KMS-11 (cell line): ENCODE measurements around the gene KSR2.

Source experiments
- H2AFZ ChIP-seq: fragments of 200-600 bp; sonication (generic); 2 replicates; pipeline ENCODE4 v1.6.1; 2016; ENCODE audit warnings: antibody characterized with exemption, mixed run types, low read depth
- H3K27ac ChIP-seq: fragments of 200-600 bp; sonication (generic); 2 replicates; pipeline ENCODE4 v1.6.1; 2016; ENCODE audit warnings: mild to moderate bottlenecking, mixed run types
- H3K27me3 ChIP-seq: fragments of 200-600 bp; sonication (generic); 2 replicates; pipeline ENCODE4 v1.6.1; 2017; ENCODE audit warnings: mild to moderate bottlenecking, low read depth, mixed run types, moderate library complexity; ENCODE audit not compliant: insufficient read depth
- H3K36me3 ChIP-seq: fragments of 200-600 bp; sonication (generic); 2 replicates; pipeline ENCODE4 v1.6.1; 2017; ENCODE audit warnings: mild to moderate bottlenecking, mixed run types; ENCODE audit not compliant: insufficient read depth
- H3K4me1 ChIP-seq: fragments of 200-600 bp; sonication (generic); 2 replicates; pipeline ENCODE4 v1.6.1; 2016; ENCODE audit warnings: mild to moderate bottlenecking, low read depth, mixed run types; ENCODE audit not compliant: poor library complexity, severe bottlenecking
- H3K4me2 ChIP-seq: fragments of 200-600 bp; sonication (generic); 2 replicates; pipeline ENCODE4 v1.7.0; 2016; ENCODE audit warnings: mild to moderate bottlenecking, mixed run types
- H3K4me3 ChIP-seq: fragments of 200-600 bp; sonication (generic); IDR thresholded peaks from 2 replicates; pipeline ENCODE4 v1.6.1; 2017; ENCODE audit warnings: low read depth, low read length, mixed read lengths; ENCODE audit not compliant: insufficient read depth
- H3K79me2 ChIP-seq: fragments of 200-600 bp; sonication (generic); 2 replicates; pipeline ENCODE4 v1.6.1; 2016; ENCODE audit warnings: low read depth, mixed run types; ENCODE audit not compliant: insufficient read depth
- H3K9ac ChIP-seq: fragments of 200-600 bp; sonication (generic); 2 replicates; pipeline ENCODE4 v1.6.1; 2016; ENCODE audit warnings: mild to moderate bottlenecking, mixed run types
- H4K20me1 ChIP-seq: fragments of 200-600 bp; sonication (generic); 2 replicates; pipeline ENCODE4 v1.6.1; 2016; ENCODE audit warnings: mild to moderate bottlenecking, mixed run types; ENCODE audit not compliant: insufficient read depth
- TF ChIP-seq, protein P1 (sequence below): fragments of 200-600 bp; sonication (generic); conservative IDR thresholded peaks from 2 replicates; pipeline ENCODE4 v1.6.1; 2017; ENCODE audit warnings: low read depth, mild to moderate bottlenecking, antibody characterized with exemption, low read length, moderate library complexity, mixed read lengths

Gene KSR2

DNA sequence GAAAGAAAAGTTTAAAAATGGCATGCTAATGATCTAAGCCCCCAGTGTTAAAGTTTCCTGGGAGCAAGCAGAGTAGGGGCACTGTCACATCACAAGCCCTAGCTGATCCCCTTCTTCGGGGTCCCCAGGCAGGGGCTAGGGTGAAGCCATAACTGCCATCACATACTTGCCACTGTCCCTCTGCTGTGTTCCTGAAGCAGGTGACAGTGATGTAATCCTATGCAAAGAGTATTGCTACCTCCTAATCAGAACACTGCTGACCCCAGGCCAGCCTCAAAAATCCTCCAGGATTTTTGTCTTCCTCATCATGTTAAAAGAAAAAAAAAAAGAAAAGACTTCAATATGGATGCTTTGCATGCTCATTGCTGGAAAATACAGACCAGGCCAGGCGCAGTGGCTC, 46.5 kb upstream of the KSR2 start:
- Histone ChIP-seq H3K79me2 (peaks cover 15% of the 10 kb centered on the region), H3K36me3 (no peaks in the 10 kb centered on the region), H3K4me2 (no peak overlapping the region), H2AFZ (no peak overlapping the region), H3K27me3 (no peaks in the 10 kb centered on the region), H3K27ac (no peak overlapping the region), H3K9ac (no peak overlapping the region), H3K4me1 (peaks cover 17% of the 10 kb centered on the region), H3K4me3 (no peak overlapping the region), H4K20me1 (no peaks in the 10 kb centered on the region)
- TF ChIP-seq, protein P1, sequence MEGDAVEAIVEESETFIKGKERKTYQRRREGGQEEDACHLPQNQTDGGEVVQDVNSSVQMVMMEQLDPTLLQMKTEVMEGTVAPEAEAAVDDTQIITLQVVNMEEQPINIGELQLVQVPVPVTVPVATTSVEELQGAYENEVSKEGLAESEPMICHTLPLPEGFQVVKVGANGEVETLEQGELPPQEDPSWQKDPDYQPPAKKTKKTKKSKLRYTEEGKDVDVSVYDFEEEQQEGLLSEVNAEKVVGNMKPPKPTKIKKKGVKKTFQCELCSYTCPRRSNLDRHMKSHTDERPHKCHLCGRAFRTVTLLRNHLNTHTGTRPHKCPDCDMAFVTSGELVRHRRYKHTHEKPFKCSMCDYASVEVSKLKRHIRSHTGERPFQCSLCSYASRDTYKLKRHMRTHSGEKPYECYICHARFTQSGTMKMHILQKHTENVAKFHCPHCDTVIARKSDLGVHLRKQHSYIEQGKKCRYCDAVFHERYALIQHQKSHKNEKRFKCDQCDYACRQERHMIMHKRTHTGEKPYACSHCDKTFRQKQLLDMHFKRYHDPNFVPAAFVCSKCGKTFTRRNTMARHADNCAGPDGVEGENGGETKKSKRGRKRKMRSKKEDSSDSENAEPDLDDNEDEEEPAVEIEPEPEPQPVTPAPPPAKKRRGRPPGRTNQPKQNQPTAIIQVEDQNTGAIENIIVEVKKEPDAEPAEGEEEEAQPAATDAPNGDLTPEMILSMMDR = no peak

GRCh38 chr12:118013283-118013682, 44.5 kb upstream of the KSR2 start:
- Histone ChIP-seq H3K36me3 (no peaks in the 10 kb centered on the region), H2AFZ (no peak overlapping the region), H3K4me1 (peaks cover 17% of the 10 kb centered on the region), H3K27ac (no peak overlapping the region), H3K9ac (no peak overlapping the region), H3K79me2 (peaks cover 14% of the 10 kb centered on the region), H4K20me1 (no peaks in the 10 kb centered on the region), H3K4me2 (no peak overlapping the region), H3K4me3 (no peak overlapping the region), H3K27me3 (no peaks in the 10 kb centered on the region)
- TF ChIP-seq, protein P1 = no peak

DNA sequence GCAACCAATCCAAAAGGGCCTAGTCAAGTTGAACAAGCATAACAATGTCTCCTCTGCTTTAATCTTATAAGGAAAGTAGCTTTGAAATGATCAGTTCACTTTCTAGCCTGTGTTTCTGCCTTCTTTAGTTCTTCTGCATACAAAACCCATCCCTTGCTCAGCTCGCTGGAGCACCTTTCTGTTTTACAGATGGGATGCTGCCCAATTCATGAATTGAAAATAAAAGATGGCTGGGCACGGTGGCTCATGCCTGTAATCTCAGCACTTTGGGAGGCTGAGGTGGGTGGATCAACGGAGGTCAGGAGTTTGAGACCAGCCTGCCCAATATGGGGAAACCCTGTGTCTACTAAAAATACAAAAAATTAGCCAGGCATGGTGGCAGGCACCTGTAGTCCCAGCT, 43.2 kb upstream of the KSR2 start:
- TF ChIP-seq, protein P1 = no peak
- Histone ChIP-seq H3K27ac (no peak overlapping the region), H3K36me3 (no peaks in the 10 kb centered on the region), H3K9ac (no peak overlapping the region), H3K4me2 (no peak overlapping the region), H3K4me1 (peaks cover 9% of the 10 kb centered on the region), H3K27me3 (no peaks in the 10 kb centered on the region), H3K79me2 (peaks cover under 1% of the 10 kb centered on the region), H2AFZ (no peak overlapping the region), H3K4me3 (no peak overlapping the region), H4K20me1 (no peaks in the 10 kb centered on the region)

GRCh38 chr12:118011377-118011776, 42.6 kb upstream of the KSR2 start:
- TF ChIP-seq, protein P1 = no peak

More at GRCh38 chr12:118011377-118011776, 42.6 kb upstream of the KSR2 start:
- Histone ChIP-seq H3K36me3 (no peaks in the 10 kb centered on the region), H3K4me3 (no peak overlapping the region), H3K79me2 (no peaks in the 10 kb centered on the region), H3K9ac (no peak overlapping the region), H2AFZ (no peak overlapping the region), H3K27ac (no peak overlapping the region), H3K4me1 (peaks cover 9% of the 10 kb centered on the region), H3K4me2 (no peak overlapping the region), H4K20me1 (no peaks in the 10 kb centered on the region), H3K27me3 (no peaks in the 10 kb centered on the region)
